NCI-H510A treated with DMSO at 0.1 percent for 48 hours (cell line): Measurements from ENCODE around the gene HTRA2.
A peak's percentile ranks its signal among the peaks of the same experiment; 100 is the strongest.
"Not testable (repeated sequence)": the region's sequence is repeated elsewhere in the genome, so short reads cannot be mapped to it uniquely, and the experiment has no call there.

Experiments
- DNase-seq: peaks from one replicate; lab custom pipeline; 2025; lab: John Stamatoyannopoulos, UW

HTRA2 gene

DNA sequence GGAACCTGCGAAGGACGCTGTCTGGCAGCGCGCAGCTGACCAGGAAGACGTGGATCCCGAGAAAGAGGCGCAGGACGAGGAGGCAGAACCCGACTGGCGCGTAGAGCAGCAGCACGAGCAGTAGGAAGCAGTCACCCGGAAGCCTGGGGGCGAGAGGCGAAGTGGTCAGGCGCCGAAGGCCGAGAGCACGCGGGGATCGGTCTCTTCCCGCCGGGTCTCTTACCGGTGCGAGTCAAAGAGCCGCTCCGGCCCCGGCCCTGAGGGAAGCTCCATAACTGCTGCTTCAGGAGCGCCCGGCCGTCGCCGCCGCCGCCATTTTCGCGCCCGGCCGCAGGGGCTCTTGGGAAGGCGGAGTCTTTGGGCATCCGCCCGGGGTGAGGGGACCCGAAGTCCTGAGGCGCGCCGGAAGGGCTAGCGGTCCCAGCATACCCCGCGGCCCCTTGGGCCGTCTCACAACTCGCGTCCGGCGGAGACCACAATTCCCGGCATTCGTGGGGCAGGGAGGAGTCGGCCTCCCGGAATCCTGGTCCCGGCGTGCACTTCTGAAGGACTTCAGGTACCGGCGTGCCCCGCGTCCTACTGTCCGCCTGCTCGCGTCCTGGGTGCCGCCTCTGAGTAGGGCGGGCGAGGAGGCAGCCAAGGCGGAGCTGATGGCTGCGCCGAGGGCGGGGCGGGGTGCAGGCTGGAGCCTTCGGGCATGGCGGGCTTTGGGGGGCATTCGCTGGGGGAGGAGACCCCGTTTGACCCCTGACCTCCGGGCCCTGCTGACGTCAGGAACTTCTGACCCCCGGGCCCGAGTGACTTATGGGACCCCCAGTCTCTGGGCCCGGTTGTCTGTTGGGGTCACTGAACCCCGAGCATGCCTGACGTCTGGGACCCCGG lies at the start of gene HTRA2, which contains the start of gene AUP1:
Gene HTRA2 (plus strand): TSS at position 577 of the 882 bp plus-strand sequence. CDS start 74 bp downstream, at position 651.
Gene AUP1 (minus strand): TSS at position 350 of the 882 bp plus-strand sequence. CDS start 77 bp downstream, at position 273.
- peak; percentile 96 for DNase-seq

DNA sequence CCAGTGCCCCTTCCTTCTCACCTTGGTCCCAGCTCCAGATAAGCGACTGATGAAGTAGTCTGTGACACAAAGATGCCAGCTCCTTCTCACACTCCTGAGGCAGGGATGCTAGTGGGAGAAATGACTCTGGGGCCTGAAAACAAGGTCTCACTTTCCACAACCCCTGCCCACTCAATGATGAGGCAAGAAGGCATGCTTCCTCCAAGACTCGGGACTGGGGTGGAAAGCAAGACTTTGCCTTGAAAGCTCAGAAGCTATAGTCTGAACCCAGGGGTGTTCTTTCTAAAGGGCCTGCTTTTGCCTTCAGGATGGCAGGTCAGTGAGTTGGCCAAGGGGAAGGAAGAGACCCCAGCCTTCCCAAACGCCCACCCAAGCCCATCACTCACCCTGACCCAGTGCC lies 48.3 kb upstream of the HTRA2 start:
- no peak for DNase-seq

DNA sequence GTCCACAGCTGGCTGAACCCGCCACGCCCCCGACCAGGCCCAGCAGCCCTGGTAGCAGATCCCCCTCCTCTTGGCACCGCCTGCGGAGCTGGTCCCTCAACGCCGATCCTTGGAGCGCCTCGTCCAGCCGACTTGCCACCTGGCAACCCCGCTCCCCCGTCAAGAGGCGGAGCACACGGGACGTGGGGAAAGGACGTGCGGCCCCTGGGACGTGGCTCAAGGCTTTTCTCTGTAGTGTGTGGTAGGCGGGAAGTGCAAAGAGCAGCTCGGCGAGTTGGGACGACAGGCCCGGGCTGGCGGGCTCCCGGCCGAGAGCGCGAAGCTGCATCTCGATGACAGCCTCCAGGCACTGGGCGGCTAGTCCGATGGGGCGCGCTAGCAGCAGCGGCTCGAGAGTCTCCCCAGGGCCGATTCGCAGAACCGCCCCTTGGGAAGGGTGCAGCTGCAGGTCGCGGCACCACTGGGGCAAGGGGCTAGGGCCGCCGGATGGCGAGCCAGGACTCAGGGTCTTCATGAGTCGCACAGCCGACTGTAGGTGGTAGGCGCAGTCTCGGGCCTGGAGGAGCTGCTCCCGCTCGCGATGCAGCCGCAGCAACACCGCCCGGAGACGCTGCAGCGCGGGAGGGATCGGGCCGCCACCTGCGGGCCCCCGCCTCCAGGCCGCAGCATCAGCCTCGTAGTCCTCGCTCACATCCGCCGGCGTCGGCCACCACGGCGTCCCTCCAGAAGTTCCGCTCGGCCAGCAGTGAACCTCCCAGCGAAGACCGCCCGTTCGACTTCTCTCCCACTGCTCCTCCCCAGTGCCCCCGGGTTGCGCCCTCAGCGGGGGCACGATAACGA lies 47.6 kb upstream of the HTRA2 start:
- peak; percentile 28 for DNase-seq

DNA sequence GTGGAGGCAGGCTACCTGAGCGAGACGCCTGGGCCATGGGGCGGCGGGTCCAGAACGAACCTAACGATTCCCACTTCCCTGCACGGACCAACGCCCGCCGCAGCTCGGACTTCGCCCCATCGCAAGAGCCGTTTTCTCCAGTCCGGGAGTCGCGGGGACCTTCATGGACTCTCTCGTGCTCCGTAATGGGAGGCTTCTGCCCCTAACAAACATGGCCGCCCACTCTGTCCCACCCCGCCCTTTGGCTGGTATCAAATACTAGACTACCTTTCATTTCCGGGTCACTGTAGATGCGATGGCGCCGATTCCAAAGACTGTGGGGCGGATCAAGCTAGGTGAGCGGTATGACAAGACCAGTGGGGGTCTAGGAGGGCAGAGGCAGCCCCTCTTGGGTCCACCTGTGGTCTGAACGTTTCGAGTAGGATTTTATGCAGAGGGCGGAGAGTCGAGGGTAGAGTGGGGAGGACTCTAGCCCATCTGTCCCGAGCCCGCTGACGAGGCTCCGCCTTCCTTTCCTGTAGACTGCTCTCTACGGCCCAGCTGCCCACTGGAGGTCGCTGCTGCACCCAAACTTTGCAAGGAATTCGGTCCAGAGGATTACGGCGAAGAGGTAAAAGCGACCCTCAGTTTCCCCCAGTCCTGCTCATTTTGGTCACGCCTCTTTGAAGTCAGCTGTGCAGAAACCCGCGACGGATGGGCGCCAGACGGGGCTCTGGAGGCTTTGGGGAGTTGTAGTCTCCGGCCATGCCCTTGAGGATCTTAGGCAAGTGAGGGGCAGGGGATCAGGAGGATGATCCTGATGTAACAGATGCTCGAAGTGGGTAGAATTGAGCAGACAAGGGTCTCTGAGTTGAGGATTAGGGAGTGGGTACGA lies 46.7 kb upstream of the HTRA2 start, which contains the start of the genes CCDC142 and TTC31:
Gene CCDC142 (minus strand): TSS at position 198 of the 874 bp plus-strand sequence. CDS start 161 bp downstream, at position 37.
Gene TTC31 (plus strand): TSS at position 281 of the 874 bp plus-strand sequence. CDS start 15 bp downstream, at position 296.
- DNase-seq: peak; percentile 98

DNA sequence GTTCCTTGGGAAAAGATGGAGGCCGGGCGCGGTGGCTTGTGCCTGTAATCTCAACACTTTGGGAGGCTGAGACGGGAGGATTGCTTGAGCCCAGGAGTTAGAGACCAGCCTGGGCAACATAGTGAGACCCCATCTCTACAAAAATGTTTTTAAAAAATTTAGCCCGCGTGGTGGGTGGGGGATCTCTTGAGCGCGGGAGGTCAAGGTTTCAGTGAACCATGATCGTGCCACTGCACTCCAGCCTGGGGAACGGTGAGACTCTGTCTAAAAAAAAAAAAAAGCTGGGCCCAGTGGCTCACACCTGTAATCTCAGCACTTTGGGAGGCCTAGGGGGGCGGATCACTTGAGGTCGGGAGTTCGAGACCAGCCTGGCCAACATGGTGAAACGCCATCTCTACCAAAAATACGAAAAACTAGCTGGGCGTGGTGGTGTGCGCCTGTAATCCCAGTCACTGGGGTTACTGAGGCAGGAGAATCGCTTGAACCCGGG lies 46.0 kb upstream of the HTRA2 start:
- DNase-seq: not testable (repeated sequence)

DNA sequence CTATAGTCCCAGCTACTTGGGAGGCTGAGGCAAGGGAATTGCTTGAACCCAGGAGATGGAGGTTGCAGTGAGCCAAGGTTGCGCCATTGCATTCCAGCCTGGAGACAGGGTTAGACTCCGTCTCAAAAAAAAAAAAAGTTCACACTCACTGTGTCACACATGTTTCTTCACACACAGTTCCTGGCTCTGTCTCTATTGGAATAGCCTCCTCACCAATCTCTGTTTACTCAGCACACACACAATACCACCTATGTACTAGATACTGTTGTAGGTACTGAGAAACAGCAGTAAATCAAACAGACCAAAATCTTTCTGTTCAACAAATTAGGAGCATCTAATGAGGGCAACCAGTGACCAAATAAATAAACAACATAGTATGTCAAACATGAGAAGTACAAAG lies 43.6 kb upstream of the HTRA2 start:
- DNase-seq: no peak

DNA sequence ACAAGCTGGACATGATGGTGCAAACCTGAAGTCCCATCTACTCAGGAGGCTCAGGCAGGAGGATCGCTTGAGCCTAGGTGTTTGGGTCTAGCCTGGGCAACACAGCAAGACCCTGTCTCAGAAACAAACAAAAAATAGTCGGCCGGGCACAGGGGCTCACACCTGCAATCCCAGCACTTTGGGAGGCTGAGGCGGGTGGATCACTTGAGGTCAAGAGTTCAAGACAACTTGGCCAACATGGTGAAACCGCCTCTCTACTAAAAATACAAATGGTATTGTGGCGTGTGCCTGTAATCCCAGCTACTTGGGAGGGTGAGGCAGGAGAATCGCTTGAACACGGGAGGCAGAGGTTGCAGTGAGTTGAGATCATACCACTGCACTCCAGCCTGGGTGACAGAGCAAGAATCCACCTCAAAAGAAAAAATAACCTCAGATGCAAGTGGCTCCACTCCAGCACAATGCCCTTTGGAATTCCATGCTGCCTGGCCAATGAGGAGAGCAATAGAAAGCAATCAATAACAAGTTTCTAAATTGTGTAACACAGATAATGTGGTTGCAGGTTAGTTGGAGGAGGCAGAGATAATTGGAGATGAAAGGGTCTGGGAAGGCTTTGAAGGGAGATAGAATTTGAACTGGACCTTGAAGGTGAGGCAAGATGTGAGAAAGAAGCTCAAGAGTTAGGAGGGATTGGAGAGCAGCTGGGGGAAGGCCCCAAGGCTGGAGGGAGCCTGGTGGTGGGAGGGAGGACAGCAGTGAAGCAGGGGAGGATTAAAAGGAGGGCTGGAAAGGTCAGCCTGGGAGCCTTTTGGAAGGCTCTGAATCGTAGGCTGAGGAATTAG lies 40.9 kb upstream of the HTRA2 start:
- DNase-seq: no peak

DNA sequence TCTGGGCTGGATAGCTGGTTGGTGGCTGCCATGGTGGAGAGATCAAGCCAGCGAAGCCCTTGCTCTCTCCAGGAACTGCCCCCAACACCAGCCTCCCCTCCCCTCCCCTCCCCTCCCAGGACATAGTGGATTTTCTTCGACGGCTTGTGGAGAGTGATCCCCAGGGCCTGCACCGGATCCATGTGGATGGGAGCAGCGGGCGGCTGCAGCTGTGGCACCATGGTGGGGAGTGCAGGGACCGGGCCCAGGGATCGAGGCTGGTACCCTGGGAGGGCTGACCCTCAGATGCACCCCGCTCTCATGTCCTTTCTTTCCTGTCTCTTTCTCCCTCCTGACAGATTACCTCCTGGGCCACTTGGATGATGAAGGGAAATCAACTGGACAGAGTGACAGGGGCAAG lies 39.8 kb upstream of the HTRA2 start:
- DNase-seq: no peak

DNA sequence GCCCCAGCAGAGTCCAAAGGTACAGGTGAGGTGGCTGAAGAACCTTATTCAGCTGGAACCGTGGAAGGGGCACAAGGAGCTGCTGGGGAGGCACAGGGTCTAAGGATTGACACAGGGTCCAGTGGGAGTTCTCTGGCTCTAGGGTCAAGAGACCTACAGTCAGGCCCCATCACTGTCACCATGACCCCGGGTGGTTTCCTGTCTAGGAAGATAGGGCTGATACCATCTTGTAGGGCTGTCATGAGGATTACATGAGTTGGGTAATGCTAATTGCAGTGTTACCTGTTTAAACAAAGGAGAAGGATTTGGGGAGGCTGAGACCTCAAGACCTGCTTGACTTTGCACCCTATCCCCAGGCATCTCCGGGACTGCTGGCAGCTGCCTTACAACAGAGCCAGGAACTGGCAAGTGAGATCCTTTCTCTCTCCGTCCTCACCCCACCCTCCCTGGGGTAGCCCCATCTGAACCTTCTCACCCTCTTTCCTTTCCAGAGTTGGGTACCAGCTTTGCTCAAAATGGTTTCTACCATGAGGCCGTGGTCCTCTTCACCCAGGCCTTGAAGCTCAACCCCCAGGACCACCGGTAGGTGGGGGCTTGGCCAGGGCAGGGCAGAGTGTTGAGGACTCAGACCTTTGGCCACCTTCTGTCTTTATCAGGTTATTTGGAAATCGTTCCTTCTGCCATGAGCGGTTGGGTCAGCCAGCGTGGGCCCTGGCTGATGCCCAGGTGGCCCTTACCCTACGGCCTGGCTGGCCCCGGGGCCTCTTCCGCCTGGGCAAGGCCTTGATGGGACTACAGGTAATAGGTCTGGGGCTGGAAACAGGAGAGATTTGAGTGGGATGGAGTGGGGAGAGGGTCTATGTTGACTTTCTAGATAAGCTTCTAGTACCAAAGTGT lies 37.8 kb upstream of the HTRA2 start:
- DNase-seq: no peak

DNA sequence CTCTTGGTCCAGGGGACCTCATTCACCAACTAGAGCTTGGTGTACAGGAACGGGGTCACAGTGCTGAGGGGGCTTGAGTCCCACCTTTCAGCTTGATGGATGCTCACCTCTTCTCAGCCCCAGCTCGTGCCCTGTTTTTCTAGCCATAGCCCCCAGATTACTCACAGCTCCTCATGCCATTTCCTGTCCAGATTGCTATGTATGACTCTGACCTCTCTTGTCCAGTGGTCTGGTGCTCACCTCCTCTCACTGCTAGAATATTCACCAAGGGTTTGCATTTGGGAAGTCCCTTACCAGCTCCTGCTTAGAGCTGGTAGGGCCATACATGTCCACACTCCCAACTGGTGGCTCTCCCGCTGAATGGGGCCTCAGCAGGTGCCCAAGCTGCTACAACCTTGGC lies 36.2 kb upstream of the HTRA2 start:
- DNase-seq: no peak

DNA sequence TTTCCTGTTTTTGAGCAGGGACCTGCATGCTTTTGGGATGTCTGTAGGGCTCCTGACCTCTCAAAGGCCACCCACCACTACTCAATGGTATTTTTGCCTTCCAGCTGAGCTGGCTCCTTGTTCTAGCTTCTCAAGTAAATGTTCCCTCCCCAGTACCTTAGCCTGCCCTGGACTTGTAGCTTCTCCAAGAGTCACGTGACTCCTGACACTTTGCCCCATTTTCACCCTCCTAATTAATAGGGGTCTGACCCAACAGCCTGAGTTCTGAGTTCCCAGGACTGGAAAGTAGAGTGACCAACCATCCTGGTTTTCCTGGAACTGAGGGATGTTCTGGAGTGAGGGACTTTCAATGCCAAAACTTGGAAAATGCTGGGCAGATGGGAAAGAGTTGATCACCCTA lies 34.3 kb upstream of the HTRA2 start:
- no peak for DNase-seq

DNA sequence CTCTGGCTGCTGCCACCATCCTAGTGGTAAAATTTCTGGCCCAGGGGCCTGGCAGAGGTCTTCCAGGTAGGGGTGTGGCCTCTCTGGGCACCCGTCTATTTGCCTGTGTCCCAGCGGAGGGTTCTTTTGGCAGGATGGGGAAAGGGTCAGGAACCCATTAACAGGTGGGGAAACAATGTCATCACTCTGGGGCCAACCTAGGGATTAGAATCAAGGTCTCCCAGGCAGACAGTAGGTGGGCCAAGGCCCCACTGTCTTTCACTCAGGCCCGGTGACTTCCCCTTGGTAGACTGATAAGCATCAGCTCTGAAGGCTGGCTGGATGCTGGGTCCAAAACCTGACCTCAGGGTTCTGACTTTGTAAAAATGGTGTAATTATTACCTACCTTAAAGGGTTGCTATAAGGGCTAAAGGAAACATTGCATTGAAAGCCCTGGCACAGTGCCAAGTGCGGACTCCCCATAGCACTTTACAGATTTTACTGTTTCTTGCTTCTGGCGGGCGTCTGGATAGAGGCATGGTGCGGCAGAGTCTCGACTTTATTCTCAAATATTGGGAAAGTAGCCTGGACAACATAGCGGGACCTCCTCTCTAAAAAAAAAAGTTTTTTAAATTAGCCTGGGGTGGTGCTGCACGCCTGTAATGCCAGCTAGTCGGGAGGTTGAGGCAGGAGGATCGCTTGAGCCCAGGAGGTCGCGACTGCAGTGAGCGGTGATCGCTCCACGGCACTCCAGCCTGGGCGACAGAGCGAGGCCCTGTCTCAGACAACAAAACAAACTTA lies 32.5 kb upstream of the HTRA2 start:
- DNase-seq: no peak

DNA sequence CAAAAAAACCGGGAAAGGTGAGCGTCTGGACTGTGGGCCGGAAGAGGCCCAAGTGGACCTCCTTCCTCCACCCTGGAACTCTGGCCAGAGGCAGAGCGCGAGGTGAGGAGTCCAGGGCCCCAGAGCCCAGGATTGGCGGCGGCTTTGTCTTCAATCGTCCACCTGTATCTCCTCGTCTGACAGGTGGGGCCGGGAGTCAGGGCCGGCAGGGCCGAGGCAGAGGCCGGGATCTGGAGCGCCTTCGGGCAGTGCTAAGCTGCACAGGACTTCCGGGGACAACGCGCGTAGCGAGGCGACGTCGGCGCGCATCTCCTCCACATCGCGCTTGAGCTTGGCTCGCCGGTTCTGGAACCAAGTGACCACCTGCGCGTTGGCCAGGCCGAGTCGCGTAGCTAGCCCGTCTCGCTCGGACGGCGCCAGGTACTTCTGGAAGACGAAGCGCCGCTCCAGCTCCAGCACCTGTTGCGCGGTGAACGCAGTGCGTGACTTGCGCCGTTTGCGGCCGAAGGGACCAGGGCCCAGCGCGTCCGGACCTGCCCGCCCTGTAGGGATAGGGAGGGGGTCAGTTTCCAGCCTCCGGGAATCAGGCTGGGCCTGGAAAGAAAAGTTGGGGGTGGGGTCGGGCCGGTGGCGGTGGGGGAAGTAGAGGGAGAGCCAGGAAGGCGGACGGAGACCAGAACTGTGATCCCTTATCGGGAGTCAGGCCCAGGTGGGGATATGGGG lies 31.8 kb upstream of the HTRA2 start:
- peak; percentile 37 for DNase-seq

DNA sequence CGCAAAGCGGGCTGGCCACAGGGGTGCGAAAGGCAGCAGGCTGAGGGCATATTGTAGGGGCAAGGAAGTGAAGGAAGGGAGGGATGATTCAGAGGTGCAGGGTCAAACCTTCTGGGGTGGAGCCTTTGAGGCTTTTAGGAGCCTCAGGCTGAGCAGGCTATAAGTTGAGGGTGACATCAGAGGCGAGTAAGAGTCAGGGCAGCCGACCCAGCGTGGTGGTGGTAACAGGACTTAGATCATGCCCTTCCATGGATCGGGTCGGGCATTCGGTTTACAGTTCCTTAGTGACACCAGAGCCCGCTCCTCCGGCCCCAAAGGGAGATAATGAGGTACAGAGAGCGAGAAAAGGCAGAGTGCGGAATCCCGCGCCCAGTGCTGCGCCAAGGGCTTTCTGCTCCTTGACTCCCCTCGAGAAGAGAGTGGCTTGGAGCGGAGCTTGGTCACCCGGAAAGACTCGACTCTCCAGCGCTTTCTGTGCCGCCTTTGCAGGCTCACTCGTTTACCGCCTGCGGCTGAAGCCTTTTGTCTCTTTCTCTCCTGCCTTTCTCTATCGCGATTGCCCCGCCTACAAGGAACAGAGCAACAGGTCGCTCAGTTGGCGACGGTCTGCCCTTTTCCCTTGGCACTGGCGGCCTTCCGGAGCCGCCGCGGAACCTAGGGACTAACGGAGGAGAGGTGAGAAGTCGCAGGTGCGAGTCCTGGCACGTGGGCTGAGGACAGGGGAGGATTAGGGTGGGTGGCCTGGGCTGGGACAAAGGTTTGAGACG lies 31.1 kb upstream of the HTRA2 start:
- DNase-seq: no peak

DNA sequence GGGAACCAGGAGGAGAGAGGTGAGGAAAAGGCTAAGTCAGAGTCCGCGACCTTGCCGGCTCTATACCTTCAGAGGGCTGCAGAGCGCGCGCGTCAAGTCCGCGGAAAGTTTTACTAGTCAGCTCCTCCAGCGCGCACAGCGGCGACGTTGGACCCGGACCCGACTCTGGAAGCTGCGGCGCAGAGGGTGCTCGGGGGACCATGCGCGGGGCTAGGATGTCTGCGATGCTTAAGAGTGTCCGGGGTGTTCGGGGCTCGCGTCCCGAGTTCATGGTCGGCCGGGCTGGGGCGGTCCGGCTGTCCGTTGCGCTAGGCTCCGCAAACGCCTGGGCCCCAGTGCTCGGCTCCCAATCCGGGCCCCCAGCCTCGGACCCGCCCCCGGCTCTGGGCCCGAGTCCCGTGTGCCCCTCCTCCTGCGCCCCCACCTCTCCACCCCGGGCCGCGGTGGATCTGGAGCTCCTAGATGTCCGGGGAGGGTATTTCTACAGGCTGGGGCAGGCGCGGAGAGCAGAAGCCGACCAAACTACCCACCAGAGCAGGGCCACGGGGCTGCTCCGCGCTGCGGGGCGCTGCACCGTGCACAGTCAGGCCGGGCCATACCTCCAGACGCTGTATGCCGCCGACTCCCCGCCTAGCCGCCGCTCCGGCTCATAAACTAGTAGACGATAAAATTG lies 30.3 kb upstream of the HTRA2 start, which contains the start of gene LBX2:
Gene LBX2 (minus strand): TSS at position 337 of the 673 bp plus-strand sequence. CDS start 66 bp downstream, at position 271.
- DNase-seq: no peak

DNA sequence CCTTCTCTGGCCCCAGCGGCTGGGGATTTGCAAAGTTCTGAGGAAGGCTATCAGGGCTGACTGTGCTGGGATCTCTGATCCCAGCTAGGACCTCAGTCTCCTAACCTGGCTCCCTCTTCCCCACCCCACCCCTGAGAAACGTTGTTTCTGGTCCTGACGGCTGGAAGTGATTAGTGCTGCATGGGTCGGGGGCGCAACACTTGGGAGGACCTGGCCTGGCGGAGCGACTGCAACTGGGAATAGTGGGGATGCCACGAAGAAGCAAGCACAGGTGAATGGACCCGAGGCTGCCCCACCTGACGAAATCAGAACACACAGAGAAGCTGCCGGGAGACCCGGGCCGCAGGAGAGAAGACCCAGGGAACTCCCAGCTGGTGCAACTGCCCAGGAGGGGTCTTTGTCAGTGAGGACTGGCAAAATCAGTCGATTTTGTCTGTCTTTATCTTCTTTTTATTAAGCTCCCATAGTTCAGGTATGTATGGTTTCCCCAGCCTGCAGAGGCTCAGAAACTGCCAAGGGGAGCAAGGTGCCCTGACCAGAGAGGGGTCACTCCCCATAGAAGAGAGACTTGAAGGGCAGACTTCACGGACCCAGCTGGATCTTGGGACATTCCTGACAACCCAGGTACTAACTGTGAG lies 29.7 kb upstream of the HTRA2 start:
- DNase-seq: no peak
